GM19025 (cell line): Measurements from ENCODE around the gene ESYT3.

Experiments
- ATAC-seq: cut with Tn5 transposase; IDR thresholded peaks from one replicate; pipeline ENCODE4 v1.9.1; 2021; ENCODE audit warnings: mild to moderate bottlenecking, low read depth, moderate library complexity; ENCODE audit not compliant: unreplicated experiment

The ESYT3 gene

GRCh38 chr3:138459619-138460535 is 25.5 kb downstream of the ESYT3 start:
- no peak for ATAC-seq

DNA sequence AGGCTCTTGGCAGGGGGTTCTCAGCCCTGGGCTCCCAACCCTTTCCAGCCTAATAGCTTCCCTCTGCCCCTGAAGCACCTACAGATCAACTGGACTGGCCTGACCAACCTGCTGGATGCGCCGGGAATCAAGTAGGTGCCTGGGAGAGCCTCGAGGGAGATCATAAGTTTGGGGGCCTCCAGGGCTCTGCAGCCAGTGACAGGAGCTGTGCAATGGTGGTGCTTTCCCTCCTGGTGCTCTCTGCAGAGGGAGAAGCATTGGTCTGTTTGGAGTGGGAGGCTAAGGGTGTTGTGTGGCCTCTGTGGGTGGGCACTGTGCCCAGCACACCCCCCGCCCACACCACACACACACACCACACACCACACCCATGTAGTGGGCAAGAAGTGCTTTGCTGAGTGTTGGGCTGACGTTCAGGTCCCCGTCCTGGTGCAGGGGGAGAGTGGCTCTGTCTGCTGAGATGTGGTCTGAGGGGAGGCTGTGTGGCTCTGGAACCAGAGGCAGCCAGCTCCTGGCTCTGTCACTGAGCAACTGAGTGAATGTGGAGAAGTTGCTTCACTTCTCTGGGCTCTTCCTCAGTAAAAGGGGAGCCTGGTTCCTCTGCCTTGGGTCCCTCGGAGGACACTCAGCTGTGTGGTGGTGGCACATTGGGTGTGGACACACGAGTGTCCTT is 26.3 kb downstream of the ESYT3 start:
- ATAC-seq, result no peak

GRCh38 chr3:138461246-138461645 is 26.8 kb downstream of the ESYT3 start:
- ATAC-seq, result no peak

GRCh38 chr3:138461896-138462295 is 27.5 kb downstream of the ESYT3 start:
- ATAC-seq, result no peak

DNA sequence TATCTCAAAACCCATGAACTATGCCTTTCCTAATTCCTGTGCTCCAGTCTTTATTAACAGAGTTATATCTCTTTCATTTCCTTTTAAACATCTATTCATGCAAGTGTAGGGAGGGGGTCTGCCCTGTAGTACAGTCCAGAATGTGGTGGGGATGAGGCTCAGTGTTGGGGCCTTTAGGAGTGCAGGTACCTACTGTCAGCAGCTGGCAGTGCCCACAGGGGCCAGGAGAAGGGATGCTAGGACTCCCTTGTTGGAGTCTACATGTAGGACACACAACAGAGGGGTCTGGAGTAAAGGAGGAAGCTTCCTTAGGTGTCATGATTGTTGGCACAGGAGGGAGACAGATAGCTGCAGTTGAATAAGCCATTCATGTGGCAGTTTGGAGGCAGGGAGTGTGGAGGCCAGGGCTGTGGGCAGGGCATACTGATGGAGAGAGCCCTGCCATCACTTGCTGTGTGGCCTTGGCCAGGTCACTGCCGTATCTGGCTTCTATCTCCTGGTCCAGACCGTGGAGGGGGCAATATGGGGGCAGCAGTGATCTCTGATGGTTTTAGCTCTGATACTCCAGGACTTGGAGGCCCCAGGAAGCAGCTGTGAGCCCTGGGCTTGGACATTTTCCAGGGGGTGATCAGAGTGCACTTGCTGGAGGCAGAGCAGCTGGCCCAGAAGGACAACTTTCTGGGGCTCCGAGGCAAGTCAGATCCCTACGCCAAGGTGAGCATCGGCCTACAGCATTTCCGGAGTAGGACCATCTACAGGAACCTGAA is 29.5 kb downstream of the ESYT3 start:
- ATAC-seq, result no peak

GRCh38 chr3:138464491-138464860 is 30.1 kb downstream of the ESYT3 start:
- ATAC-seq, result no peak

DNA sequence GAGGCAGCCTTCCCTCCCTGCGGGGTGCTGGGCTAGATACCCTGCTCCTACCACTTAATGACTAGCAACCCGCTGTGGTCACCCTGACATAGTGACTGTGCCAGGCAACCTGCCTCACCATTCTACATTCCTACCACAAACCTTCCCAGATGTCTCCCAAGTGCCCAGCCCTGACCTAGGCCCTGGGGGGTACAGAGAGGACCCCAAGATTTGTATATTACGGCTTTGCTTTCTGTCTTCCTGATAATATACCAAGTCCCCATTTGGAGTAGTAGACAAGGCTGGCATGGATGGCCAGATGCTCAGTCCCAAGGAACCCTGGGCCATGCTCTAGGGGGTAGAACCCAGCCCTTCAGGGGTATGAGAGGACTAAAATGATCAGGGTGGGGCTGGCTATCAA is 31.0 kb downstream of the ESYT3 start:
- ATAC-seq, result no peak

GRCh38 chr3:138465925-138466324 is 31.5 kb downstream of the ESYT3 start:
- no peak for ATAC-seq

- ATAC-seq, result no peak
Observed at GRCh38 chr3:138467931-138468330, 33.5 kb downstream of the ESYT3 start.

DNA sequence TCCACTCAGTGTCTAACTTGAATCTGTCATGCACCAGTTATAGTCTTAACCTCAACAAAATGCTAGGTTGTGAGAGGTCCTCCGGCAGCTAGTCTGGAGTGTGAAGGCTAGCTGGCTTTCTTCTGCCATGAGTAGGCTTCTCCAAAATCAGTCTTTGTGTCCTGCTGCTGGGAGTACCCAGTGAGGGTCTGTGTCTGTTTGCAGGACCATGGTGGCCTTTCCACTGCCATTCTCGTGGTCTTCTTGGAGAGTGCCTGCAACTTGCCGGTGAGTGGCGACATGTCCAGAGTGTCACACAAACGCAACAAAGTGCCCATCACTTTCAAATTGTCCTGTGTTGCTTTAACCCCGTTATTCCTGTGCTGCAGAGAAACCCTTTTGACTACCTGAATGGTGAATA is 34.0 kb downstream of the ESYT3 start:
- ATAC-seq, result no peak

- no peak for ATAC-seq
Observed at GRCh38 chr3:138468886-138469285, 34.5 kb downstream of the ESYT3 start.

DNA sequence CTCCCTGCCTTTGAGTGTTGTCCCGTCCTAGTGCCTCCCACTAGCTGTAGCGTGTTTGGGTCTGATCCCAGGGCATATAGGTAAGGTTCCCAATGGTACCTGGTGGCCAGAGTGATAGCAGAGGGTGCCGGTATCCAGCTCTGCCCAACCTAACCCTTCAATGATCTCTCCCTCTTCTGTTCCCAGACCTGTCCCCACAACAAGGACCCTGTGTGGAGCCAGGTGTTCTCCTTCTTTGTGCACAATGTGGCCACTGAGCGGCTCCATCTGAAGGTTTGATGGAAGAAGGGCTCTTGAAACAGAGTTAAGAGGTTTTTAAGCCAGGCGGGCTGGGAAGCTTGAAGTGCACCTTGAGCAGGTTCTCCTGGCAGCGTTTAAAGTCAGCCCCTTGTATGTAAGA is 35.5 kb downstream of the ESYT3 start:
- ATAC-seq, result no peak

DNA sequence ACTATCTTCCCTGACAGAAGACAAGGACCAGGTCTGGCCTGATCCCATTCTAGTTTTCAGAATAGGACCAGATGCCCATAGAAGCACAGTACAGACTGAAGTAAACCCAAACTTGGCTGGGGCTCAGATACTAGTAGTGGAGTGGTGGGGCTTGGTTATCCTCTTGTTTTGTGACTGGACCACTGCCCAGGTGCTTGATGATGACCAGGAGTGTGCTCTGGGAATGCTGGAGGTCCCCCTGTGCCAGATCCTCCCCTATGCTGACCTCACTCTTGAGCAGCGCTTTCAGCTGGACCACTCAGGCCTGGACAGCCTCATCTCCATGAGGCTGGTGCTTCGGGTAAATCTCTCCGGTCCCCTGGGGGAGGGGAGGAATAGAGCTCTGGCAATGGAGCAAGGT is 36.3 kb downstream of the ESYT3 start:
- ATAC-seq, result no peak

DNA sequence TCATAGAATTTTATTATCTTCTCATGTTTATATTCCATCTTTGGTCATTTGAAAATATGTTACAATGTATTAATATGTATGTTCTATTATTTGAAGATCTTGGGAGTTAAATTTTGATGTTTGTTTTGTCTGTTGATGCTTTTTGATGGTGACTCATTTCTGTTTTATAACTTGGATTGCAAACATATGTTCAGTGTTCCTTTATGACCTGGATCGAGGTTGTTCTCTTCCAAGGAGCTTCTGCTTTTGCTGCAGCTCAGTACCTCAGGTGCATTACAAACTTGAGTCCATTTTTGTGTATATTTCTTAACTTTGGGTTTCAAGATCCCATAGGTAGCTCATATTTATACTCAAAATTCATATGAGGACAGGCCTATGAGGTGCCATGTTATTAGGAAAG is 37.1 kb downstream of the ESYT3 start:
- no peak for ATAC-seq

- no peak for ATAC-seq
Observed at GRCh38 chr3:138472141-138472825, 37.9 kb downstream of the ESYT3 start.

GRCh38 chr3:138473391-138473790 is 39.0 kb downstream of the ESYT3 start:
- ATAC-seq, result no peak

DNA sequence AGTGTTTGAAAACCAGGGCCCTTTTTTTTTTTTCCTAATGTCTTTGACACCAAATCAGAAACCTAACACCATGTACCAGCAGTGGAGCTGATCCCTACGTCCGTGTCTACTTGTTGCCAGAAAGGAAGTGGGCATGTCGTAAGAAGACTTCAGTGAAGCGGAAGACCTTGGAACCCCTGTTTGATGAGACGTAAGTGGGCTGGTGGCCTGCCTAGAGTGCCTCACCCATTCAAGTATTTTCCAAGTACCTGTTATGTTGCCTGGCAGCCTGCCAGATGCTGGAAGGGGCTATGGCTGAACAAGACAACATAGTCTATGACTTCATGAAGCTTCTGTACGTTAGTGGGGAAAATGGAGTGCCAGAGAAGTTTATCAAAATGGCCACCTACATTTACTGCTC is 39.7 kb downstream of the ESYT3 start:
- no peak for ATAC-seq

GRCh38 chr3:138476526-138476925 is 42.1 kb downstream of the ESYT3 start:
- ATAC-seq, result no peak

DNA sequence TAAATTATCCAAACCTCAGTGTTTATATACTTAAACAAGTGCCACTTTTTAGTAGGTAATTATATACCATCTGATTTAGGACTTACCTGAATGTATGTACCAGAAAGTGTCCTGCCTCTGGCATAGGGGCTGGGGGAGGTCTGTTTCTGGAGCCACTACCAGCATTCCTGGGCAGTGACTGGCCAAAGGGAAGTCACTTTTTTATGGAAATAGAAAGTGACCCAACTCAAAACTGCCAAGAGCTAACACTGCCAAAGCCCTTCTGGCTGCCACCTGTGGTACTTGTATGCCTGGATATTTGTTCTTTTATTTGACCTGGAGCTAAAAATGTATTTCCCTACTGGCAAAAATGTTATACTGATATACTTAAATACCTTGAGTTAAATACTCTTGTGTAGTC is 42.7 kb downstream of the ESYT3 start:
- ATAC-seq, result no peak

GRCh38 chr3:138477801-138478200 is 43.4 kb downstream of the ESYT3 start:
- ATAC-seq, result no peak

- ATAC-seq, result no peak
Observed at GRCh38 chr3:138479438-138479863, 45.0 kb downstream of the ESYT3 start.
